HEK293 (cell line): ENCODE results near the gene GALNT6.

ENCODE experiments used
- EGR2 ChIP-seq: fragments of 450-650 bp; formaldehyde crosslinking; IDR thresholded peaks from 2 replicates; pipeline ENCODE4 v1.5.1; 2016; ENCODE audit warnings: low read depth, missing biosample characterization, missing genetic modification characterization
- GLIS2 ChIP-seq: fragments of 450-650 bp; formaldehyde crosslinking; IDR thresholded peaks from 2 replicates; pipeline ENCODE4 v1.5.1; 2016; ENCODE audit warnings: missing biosample characterization, missing genetic modification characterization
- KLF1 ChIP-seq: fragments of 450-650 bp; formaldehyde crosslinking; IDR thresholded peaks from 2 replicates; pipeline ENCODE4 v1.5.1; 2016; ENCODE audit warnings: missing biosample characterization, missing genetic modification characterization
- KLF9 ChIP-seq: fragments of 450-650 bp; formaldehyde crosslinking; IDR thresholded peaks from 2 replicates; pipeline ENCODE4 v1.5.1; 2016; ENCODE audit warnings: missing biosample characterization, missing genetic modification characterization, low read depth
- PATZ1 ChIP-seq: fragments of 450-650 bp; formaldehyde crosslinking; IDR thresholded peaks from 2 replicates; pipeline ENCODE4 v1.5.1; 2016; ENCODE audit warnings: missing biosample characterization, missing genetic modification characterization
- ZBTB48 ChIP-seq: fragments of 450-650 bp; formaldehyde crosslinking; IDR thresholded peaks from 2 replicates; pipeline ENCODE4 v1.5.1; 2016; ENCODE audit warnings: missing biosample characterization, missing genetic modification characterization
- ZFHX2 ChIP-seq: fragments of 450-650 bp; formaldehyde crosslinking; conservative IDR thresholded peaks from 2 replicates; pipeline ENCODE4 v1.5.1; 2016; ENCODE audit warnings: missing biosample characterization, missing genetic modification characterization
- ZFP41 ChIP-seq: fragments of 450-650 bp; formaldehyde crosslinking; IDR thresholded peaks from 2 replicates; pipeline ENCODE4 v1.5.1; 2016; ENCODE audit warnings: missing biosample characterization, missing genetic modification characterization, borderline replicate concordance
- ZNF16 ChIP-seq: fragments of 450-650 bp; formaldehyde crosslinking; IDR thresholded peaks from 2 replicates; pipeline ENCODE4 v1.5.1; 2016; ENCODE audit warnings: low read depth, missing biosample characterization, missing genetic modification characterization
- ZNF223 ChIP-seq: fragments of 450-650 bp; formaldehyde crosslinking; IDR thresholded peaks from 2 replicates; pipeline ENCODE4 v1.5.1; 2016; ENCODE audit warnings: missing biosample characterization, missing genetic modification characterization
- ZNF324 ChIP-seq: fragments of 450-650 bp; formaldehyde crosslinking; IDR thresholded peaks from 2 replicates; pipeline ENCODE4 v1.5.1; 2016; ENCODE audit warnings: missing biosample characterization, missing genetic modification characterization
- ZNF335 ChIP-seq: fragments of 450-650 bp; formaldehyde crosslinking; conservative IDR thresholded peaks from 2 replicates; pipeline ENCODE4 v1.5.1; 2016; ENCODE audit warnings: missing biosample characterization, missing genetic modification characterization
- ZNF366 ChIP-seq: fragments of 450-650 bp; formaldehyde crosslinking; conservative IDR thresholded peaks from 2 replicates; pipeline ENCODE4 v1.5.1; 2016; ENCODE audit warnings: missing biosample characterization, missing genetic modification characterization
- ZNF391 ChIP-seq: fragments of 450-650 bp; formaldehyde crosslinking; IDR thresholded peaks from 2 replicates; pipeline ENCODE4 v1.5.1; 2016; ENCODE audit warnings: low read depth, missing biosample characterization, missing genetic modification characterization, borderline replicate concordance
- ZNF501 ChIP-seq: fragments of 450-650 bp; formaldehyde crosslinking; IDR thresholded peaks from 2 replicates; pipeline ENCODE4 v1.5.1; 2016; ENCODE audit warnings: missing biosample characterization, missing genetic modification characterization
- ZNF513 ChIP-seq: fragments of 450-650 bp; IDR thresholded peaks from 2 replicates; pipeline ENCODE4 v1.5.1; 2018; ENCODE audit warnings: missing biosample characterization, missing genetic modification characterization
- ZNF555 ChIP-seq: fragments of 450-650 bp; formaldehyde crosslinking; conservative IDR thresholded peaks from 2 replicates; pipeline ENCODE4 v1.5.1; 2017; ENCODE audit warnings: missing biosample characterization, mild to moderate bottlenecking, missing genetic modification characterization, inconsistent platforms
- ZNF660 ChIP-seq: fragments of 450-650 bp; IDR thresholded peaks from 2 replicates; pipeline ENCODE4 v1.5.1; 2018; ENCODE audit warnings: missing biosample characterization, mild to moderate bottlenecking, missing genetic modification characterization
- ZNF664 ChIP-seq: fragments of 450-650 bp; formaldehyde crosslinking; IDR thresholded peaks from 2 replicates; pipeline ENCODE4 v1.5.1; 2016; ENCODE audit warnings: missing biosample characterization, missing genetic modification characterization
- ZNF76 ChIP-seq: fragments of 450-650 bp; formaldehyde crosslinking; IDR thresholded peaks from 2 replicates; pipeline ENCODE4; 2016; ENCODE audit warnings: low read depth, missing biosample characterization, missing genetic modification characterization, borderline replicate concordance
- ZSCAN30 ChIP-seq: fragments of 450-650 bp; IDR thresholded peaks from 2 replicates; pipeline ENCODE4 v1.5.1; 2018; ENCODE audit warnings: missing biosample characterization, mild to moderate bottlenecking, missing genetic modification characterization, moderate library complexity
- ZSCAN4 ChIP-seq: fragments of 450-650 bp; formaldehyde crosslinking; IDR thresholded peaks from 2 replicates; pipeline ENCODE4 v1.5.1; 2017; ENCODE audit warnings: missing biosample characterization, missing genetic modification characterization
- ZXDB ChIP-seq: fragments of 450-650 bp; formaldehyde crosslinking; IDR thresholded peaks from 2 replicates; pipeline ENCODE4 v1.5.1; 2016; ENCODE audit warnings: missing biosample characterization, missing genetic modification characterization
- TF ChIP-seq, protein P1 (sequence below): fragments of 450-650 bp; formaldehyde crosslinking; IDR thresholded peaks from 2 replicates; pipeline ENCODE4 v1.5.1; 2016; ENCODE audit warnings: missing biosample characterization, missing genetic modification characterization
- TF ChIP-seq, protein P2 (sequence below): fragments of 450-650 bp; formaldehyde crosslinking; IDR thresholded peaks from 2 replicates; pipeline ENCODE4 v1.5.1; 2017; ENCODE audit warnings: missing biosample characterization, missing genetic modification characterization
- TF ChIP-seq, protein P3 (sequence below): fragments of 450-650 bp; formaldehyde crosslinking; IDR thresholded peaks from 2 replicates; pipeline ENCODE4 v1.5.1; 2016; ENCODE audit warnings: missing biosample characterization, missing genetic modification characterization

Gene GALNT6

DNA sequence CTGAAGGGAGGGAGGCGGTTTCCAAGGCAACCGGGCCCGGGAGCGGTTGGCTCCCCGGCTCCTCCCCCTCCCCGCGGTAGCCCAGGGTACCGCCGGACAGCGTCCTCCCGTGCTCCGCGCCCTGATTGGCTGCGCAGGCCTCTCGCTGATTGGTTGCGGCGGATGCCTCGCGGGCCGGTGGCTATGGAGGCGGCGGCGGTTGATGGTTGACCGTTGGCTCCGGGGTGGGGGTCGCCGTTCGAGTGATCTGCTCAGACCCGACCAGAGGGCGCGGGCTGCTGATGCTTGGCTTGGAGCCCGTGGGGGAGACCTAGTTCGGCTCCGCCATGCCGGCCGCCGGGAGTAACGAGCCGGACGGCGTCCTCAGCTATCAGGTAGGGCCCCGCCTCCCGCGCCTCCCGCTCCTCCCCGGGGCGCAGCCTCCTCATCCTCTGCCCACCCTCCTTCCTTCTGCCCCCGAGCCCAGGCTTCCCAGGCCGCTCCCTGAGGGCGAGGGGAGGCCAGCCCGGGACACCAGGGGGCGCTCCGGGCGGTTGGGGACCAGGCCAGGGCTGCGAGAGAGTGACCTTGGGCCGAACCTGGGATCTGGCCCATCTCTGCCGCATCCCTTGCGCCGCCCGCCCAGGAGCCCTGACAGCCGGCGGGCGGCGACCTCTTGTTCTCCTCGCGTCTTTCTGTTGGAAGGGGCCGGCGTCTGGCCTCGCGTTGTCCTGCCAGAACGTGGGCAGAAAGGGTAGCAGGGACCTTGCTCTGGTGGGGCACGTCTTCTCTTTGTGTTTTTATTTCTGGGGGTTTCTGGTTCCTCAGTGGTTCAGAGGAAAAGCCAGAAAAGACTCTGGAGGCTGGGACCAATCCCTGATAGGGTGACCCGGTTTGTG, 33.7 kb upstream of the GALNT6 start, which contains the start of gene SLC4A8 (continued):
- 0 out of 2 replicates have a peak, but pooled peaks have one; percentile 21 for TF ChIP-seq ZSCAN4 (tag by site-specific recombination)
- no peak for TF ChIP-seq ZFP41 (tag by site-specific recombination)
- peak; percentile 83 for TF ChIP-seq ZNF501 (tag by site-specific recombination)
- peak; percentile 82 for TF ChIP-seq PATZ1
- peak; percentile 87 for TF ChIP-seq EGR2 (tag by site-specific recombination)
- TF ChIP-seq ZNF16, result no peak
- 0 out of 2 replicates have a peak, but pooled peaks have one; percentile 45 for TF ChIP-seq ZNF324 (tag by site-specific recombination)
- peak; percentile 57; the same call in 1 of the 2 replicates for TF ChIP-seq ZSCAN30 (tag by site-specific recombination)
- TF ChIP-seq ZNF335, result peak; percentile 73; the same call in 1 of the 2 replicates
- TF ChIP-seq ZBTB48, result peak; percentile 94
- no peak for TF ChIP-seq ZNF555 (tag by site-specific recombination)
- peak; percentile 63 for TF ChIP-seq ZNF366 (tag by site-specific recombination)
- TF ChIP-seq, protein P1, sequence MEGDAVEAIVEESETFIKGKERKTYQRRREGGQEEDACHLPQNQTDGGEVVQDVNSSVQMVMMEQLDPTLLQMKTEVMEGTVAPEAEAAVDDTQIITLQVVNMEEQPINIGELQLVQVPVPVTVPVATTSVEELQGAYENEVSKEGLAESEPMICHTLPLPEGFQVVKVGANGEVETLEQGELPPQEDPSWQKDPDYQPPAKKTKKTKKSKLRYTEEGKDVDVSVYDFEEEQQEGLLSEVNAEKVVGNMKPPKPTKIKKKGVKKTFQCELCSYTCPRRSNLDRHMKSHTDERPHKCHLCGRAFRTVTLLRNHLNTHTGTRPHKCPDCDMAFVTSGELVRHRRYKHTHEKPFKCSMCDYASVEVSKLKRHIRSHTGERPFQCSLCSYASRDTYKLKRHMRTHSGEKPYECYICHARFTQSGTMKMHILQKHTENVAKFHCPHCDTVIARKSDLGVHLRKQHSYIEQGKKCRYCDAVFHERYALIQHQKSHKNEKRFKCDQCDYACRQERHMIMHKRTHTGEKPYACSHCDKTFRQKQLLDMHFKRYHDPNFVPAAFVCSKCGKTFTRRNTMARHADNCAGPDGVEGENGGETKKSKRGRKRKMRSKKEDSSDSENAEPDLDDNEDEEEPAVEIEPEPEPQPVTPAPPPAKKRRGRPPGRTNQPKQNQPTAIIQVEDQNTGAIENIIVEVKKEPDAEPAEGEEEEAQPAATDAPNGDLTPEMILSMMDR (tag by site-specific recombination), result peak; percentile 95
- TF ChIP-seq ZNF664 (tag by site-specific recombination), result no peak
- TF ChIP-seq, protein P2, sequence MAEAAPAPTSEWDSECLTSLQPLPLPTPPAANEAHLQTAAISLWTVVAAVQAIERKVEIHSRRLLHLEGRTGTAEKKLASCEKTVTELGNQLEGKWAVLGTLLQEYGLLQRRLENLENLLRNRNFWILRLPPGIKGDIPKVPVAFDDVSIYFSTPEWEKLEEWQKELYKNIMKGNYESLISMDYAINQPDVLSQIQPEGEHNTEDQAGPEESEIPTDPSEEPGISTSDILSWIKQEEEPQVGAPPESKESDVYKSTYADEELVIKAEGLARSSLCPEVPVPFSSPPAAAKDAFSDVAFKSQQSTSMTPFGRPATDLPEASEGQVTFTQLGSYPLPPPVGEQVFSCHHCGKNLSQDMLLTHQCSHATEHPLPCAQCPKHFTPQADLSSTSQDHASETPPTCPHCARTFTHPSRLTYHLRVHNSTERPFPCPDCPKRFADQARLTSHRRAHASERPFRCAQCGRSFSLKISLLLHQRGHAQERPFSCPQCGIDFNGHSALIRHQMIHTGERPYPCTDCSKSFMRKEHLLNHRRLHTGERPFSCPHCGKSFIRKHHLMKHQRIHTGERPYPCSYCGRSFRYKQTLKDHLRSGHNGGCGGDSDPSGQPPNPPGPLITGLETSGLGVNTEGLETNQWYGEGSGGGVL, result peak; percentile 19; the same call in 1 of the 2 replicates
- TF ChIP-seq ZNF513 (tag by site-specific recombination), result peak; percentile 60
- TF ChIP-seq GLIS2, result peak; percentile 82
- TF ChIP-seq KLF9 (tag by site-specific recombination), result peak; percentile 54; the same call in 1 of the 2 replicates
- no peak; the same call in 1 of the 2 replicates for TF ChIP-seq ZXDB
- peak; percentile 78 for TF ChIP-seq ZNF391 (tag by site-specific recombination)
- TF ChIP-seq ZFHX2 (tag by site-specific recombination), result peak; percentile 84
- peak; percentile 44; the same call in 1 of the 2 replicates for TF ChIP-seq ZNF76 (tag by site-specific recombination)
- peak; percentile 68; the same call in 1 of the 2 replicates for TF ChIP-seq ZNF660
- TF ChIP-seq KLF1, result peak; percentile 56
- TF ChIP-seq, protein P3, sequence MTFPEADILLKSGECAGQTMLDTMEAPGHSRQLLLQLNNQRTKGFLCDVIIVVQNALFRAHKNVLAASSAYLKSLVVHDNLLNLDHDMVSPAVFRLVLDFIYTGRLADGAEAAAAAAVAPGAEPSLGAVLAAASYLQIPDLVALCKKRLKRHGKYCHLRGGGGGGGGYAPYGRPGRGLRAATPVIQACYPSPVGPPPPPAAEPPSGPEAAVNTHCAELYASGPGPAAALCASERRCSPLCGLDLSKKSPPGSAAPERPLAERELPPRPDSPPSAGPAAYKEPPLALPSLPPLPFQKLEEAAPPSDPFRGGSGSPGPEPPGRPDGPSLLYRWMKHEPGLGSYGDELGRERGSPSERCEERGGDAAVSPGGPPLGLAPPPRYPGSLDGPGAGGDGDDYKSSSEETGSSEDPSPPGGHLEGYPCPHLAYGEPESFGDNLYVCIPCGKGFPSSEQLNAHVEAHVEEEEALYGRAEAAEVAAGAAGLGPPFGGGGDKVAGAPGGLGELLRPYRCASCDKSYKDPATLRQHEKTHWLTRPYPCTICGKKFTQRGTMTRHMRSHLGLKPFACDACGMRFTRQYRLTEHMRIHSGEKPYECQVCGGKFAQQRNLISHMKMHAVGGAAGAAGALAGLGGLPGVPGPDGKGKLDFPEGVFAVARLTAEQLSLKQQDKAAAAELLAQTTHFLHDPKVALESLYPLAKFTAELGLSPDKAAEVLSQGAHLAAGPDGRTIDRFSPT (tag by site-specific recombination), result peak; percentile 27; the same call in 1 of the 2 replicates
- no peak for TF ChIP-seq ZNF223 (tag by site-specific recombination)
